Osteocyte (in vitro differentiated cells): ENCODE data around the gene MRGPRG. TPM values are rescaled to one million over a fixed set of nuclear protein-coding genes. Genes with fewer than 3 reads are reported as not detected.

Experiments
- DNase-seq: peaks from one replicate; pipeline ENCODE4 v3.0.0; 2021; ENCODE audit warnings: mixed read lengths; ENCODE audit not compliant: unreplicated experiment; ENCODE audit errors: extremely low spot score
- H3K27ac Mint-ChIP-seq: one replicate; pipeline ENCODE4 v1.8.0; 2021; ENCODE audit warnings: mild to moderate bottlenecking, mixed read lengths; ENCODE audit not compliant: unreplicated experiment
- H3K27me3 Mint-ChIP-seq: one replicate; pipeline ENCODE4 v1.8.0; 2021; ENCODE audit warnings: mixed read lengths; ENCODE audit not compliant: unreplicated experiment
- H3K36me3 Mint-ChIP-seq: one replicate; pipeline ENCODE4 v1.8.0; 2021; ENCODE audit warnings: mixed read lengths; ENCODE audit not compliant: unreplicated experiment
- H3K4me1 Mint-ChIP-seq: one replicate; pipeline ENCODE4 v1.8.0; 2021; ENCODE audit warnings: mixed read lengths; ENCODE audit not compliant: unreplicated experiment
- H3K4me3 Mint-ChIP-seq: one replicate; pipeline ENCODE4 v1.8.0; 2021; ENCODE audit warnings: mild to moderate bottlenecking, moderate library complexity, mixed read lengths; ENCODE audit not compliant: unreplicated experiment
- H3K9me3 Mint-ChIP-seq: one replicate; pipeline ENCODE4 v1.8.0; 2021; ENCODE audit warnings: mixed read lengths; ENCODE audit not compliant: unreplicated experiment
- CTCF ChIP-seq: fragments of 200-600 bp; sonication (generic); IDR thresholded peaks from 2 replicates; pipeline ENCODE4 v1.5.0; 2021; ENCODE audit warnings: antibody characterized with exemption, mild to moderate bottlenecking, moderate library complexity
- total RNA-seq: library from RNA; stranded (reverse); gene quantifications from 2 replicates; pipeline ENCODE4 v1.2.1, GENCODE V29; 2021

The MRGPRG gene
- total RNA-seq, 1 donor from 2014 or later = not detected

- Mint-ChIP-seq H3K4me3 (no peak overlapping the region), H3K27ac (no peak overlapping the region), H3K27me3 (peaks cover 20% of the 10 kb centered on the region), H3K9me3 (no peaks in the 10 kb centered on the region), H3K36me3 (no peaks in the 10 kb centered on the region), H3K4me1 (no peaks in the 10 kb centered on the region)
- no peak for DNase-seq
- no peak for TF ChIP-seq CTCF
These were observed 28.6 kb downstream of the MRGPRG start for GRCh38 chr11:3189886-3190583.

GRCh38 chr11:3189196-3189843 is 29.3 kb downstream of the MRGPRG start:
- Mint-ChIP-seq H3K4me1 (no peaks in the 10 kb centered on the region), H3K27me3 (peaks cover 26% of the 10 kb centered on the region), H3K27ac (no peak overlapping the region), H3K36me3 (no peaks in the 10 kb centered on the region), H3K9me3 (no peaks in the 10 kb centered on the region), H3K4me3 (no peak overlapping the region)
- no peak for DNase-seq
- TF ChIP-seq CTCF = no peak

GRCh38 chr11:3188496-3189195 is 30.0 kb downstream of the MRGPRG start:
- no peak overlapping the region for H3K4me3 Mint-ChIP-seq
- TF ChIP-seq CTCF = no peak
- DNase-seq = no peak
- no peaks in the 10 kb centered on the region for H3K9me3 Mint-ChIP-seq
- H3K36me3 Mint-ChIP-seq = no peaks in the 10 kb centered on the region
- no peaks in the 10 kb centered on the region for H3K4me1 Mint-ChIP-seq
- peaks cover 26% of the 10 kb centered on the region for H3K27me3 Mint-ChIP-seq
- H3K27ac Mint-ChIP-seq = no peak overlapping the region

GRCh38 chr11:3186166-3186953 is 32.3 kb downstream of the MRGPRG start:
- Mint-ChIP-seq H3K9me3 (no peaks in the 10 kb centered on the region), H3K4me1 (no peaks in the 10 kb centered on the region), H3K27ac (no peak overlapping the region), H3K36me3 (no peaks in the 10 kb centered on the region), H3K4me3 (no peak overlapping the region), H3K27me3 (peaks cover 28% of the 10 kb centered on the region)
- DNase-seq = no peak
- no peak for TF ChIP-seq CTCF
